ENCODE measurements around the gene CNP.
"Not testable (repeated sequence)": the region's sequence is repeated elsewhere in the genome, so short reads cannot be mapped to it uniquely, and the experiment has no call there.

Gene CNP

GRCh38 chr17:42017866-42018200, 51.2 kb downstream of the CNP start:
- H3K27me3 ChIP-seq (ENCODE audit: control insufficient read depth, insufficient read depth, low read length, poor library complexity, severe bottlenecking): no peaks in the 10 kb centered on the region
- 16 to 18% methylated on average over 11 of the region's 11 CpGs for WGBS, 2 experiments
- H3K27ac ChIP-seq (ENCODE audit: insufficient read depth, low read depth, low read length, poor library complexity, severe bottlenecking): peak overlapping the region; percentile 90
- H3K36me3 ChIP-seq (ENCODE audit: control insufficient read depth, insufficient read depth, low read length): peaks cover 1% of the 10 kb centered on the region
- no peaks in the 10 kb centered on the region for H3K9me3 ChIP-seq (ENCODE audit: control insufficient read depth, low read length)
- peak overlapping the region; percentile 100 for H3K4me3 ChIP-seq (ENCODE audit: insufficient read depth, low read depth, low read length)
- H3K4me1 ChIP-seq (ENCODE audit: control insufficient read depth, insufficient read depth, low read length): peaks cover 17% of the 10 kb centered on the region

DNA sequence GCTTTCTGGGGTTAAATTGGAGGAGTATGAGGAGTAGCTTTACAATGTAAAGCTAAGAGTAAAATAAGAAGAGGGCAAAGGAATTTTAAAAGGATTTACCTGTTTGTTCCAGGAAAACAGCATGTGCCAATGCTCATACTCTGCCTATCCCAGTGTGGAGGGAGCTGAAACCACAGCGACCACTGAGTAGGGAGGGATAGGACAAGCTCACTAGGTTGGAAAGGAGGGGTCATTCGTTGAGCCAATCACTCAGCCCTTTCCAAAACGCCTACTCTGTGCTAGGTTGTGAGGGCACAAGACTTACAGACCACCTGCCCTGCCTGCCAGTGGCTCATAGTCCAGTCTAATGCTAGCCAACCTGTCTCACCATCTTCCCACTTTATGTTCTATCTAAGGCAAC, 51.7 kb downstream of the CNP start:
- H3K27ac ChIP-seq (ENCODE audit: insufficient read depth, low read depth, low read length, poor library complexity, severe bottlenecking): no peak overlapping the region
- no peaks in the 10 kb centered on the region for H3K9me3 ChIP-seq (ENCODE audit: control insufficient read depth, low read length)
- H3K4me3 ChIP-seq (ENCODE audit: insufficient read depth, low read depth, low read length): peak overlapping the region; percentile 100
- H3K27me3 ChIP-seq (ENCODE audit: control insufficient read depth, insufficient read depth, low read length, poor library complexity, severe bottlenecking): no peaks in the 10 kb centered on the region
- WGBS, 2 experiments: 48 to 67% methylated on average over 3 of the region's 3 CpGs
- peaks cover 17% of the 10 kb centered on the region for H3K4me1 ChIP-seq (ENCODE audit: control insufficient read depth, insufficient read depth, low read length)
- H3K36me3 ChIP-seq (ENCODE audit: control insufficient read depth, insufficient read depth, low read length): peaks cover 6% of the 10 kb centered on the region

- Histone ChIP-seq H3K27ac (ENCODE audit: insufficient read depth, low read depth, low read length, poor library complexity, severe bottlenecking) (no peak overlapping the region), H3K27me3 (ENCODE audit: control insufficient read depth, insufficient read depth, low read length, poor library complexity, severe bottlenecking) (no peaks in the 10 kb centered on the region), H3K4me1 (ENCODE audit: control insufficient read depth, insufficient read depth, low read length) (peaks cover 17% of the 10 kb centered on the region), H3K4me3 (ENCODE audit: insufficient read depth, low read depth, low read length) (no peak overlapping the region), H3K9me3 (ENCODE audit: control insufficient read depth, low read length) (no peaks in the 10 kb centered on the region), H3K36me3 (ENCODE audit: control insufficient read depth, insufficient read depth, low read length) (peaks cover 13% of the 10 kb centered on the region)
- WGBS, 2 experiments: 89 to 97% methylated on average over 4 of the region's 4 CpGs
These were observed 52.4 kb downstream of the CNP start for GRCh38 chr17:42018988-42019387.

DNA sequence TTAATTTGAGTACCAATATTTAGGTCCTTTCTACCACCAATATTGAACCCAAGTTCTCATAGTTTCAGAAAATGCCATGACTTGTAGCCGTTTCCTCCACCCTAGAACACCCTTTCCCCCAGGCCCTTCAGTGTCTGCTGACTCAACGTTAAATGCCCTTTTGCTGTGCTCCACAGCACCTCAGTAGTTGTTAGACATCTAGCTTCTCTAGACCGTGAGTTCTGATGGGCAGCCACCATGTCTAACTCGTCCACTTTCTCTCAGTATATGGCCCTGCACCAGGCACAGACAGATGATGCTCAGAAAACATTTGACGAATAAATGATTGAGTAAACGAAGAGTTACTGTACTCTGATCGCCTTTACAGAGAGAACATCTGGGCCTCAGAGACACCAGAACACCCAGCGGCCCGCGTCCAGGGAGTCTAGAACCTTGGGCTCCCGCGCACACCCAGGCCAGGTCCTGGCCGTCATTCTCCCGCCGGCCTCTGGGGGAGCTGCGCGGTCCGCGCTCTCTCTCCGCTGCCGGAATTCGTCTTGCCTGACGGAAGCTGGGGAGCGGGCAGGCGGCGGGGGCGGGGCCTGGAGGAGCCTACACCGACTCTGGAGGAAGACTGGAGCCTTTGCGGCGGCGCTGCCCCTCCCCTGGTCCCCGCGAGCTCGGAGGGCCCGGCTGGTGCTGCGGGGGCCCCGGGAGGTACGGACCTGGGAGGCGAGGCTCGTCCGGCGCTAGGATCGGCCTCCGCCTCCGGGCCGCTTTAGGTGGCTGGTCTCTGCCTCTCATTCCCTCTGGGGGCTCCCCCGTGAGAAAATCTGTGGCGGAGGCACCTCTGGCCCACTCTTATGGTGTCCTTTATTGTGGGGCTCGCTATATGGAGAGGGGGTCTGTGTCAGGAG, 53.2 kb downstream of the CNP start, which contains the start of gene NKIRAS2:
Gene NKIRAS2, plus strand, starts transcription at position 582 of the 896 bp plus-strand sequence. CDS start 1,488 bp downstream, outside the sequence.
- Histone ChIP-seq H3K27me3 (ENCODE audit: control insufficient read depth, insufficient read depth, low read length, poor library complexity, severe bottlenecking) (no peaks in the 10 kb centered on the region), H3K4me3 (ENCODE audit: insufficient read depth, low read depth, low read length) (peak within 1 kb of the TSS; percentile 94), H3K9me3 (ENCODE audit: control insufficient read depth, low read length) (no peaks in the 10 kb centered on the region), H3K4me1 (ENCODE audit: control insufficient read depth, insufficient read depth, low read length) (peaks cover 17% of the 10 kb centered on the region), H3K27ac (ENCODE audit: insufficient read depth, low read depth, low read length, poor library complexity, severe bottlenecking) (peak within 1 kb of the TSS; percentile 11), H3K36me3 (ENCODE audit: control insufficient read depth, insufficient read depth, low read length) (peaks cover 13% of the 10 kb centered on the region)
- WGBS, 2 experiments: 10 to 11% methylated on average over 49 of the region's 49 CpGs

GRCh38 chr17:42020845-42021244, 54.2 kb downstream of the CNP start:
- WGBS, 2 experiments: 87 to 92% methylated on average over 8 of the region's 8 CpGs
- H3K27ac ChIP-seq (ENCODE audit: insufficient read depth, low read depth, low read length, poor library complexity, severe bottlenecking); H3K9me3 ChIP-seq (ENCODE audit: control insufficient read depth, low read length); H3K27me3 ChIP-seq (ENCODE audit: control insufficient read depth, insufficient read depth, low read length, poor library complexity, severe bottlenecking): not testable (repeated sequence)
- peaks cover 15% of the 10 kb centered on the region for H3K4me1 ChIP-seq (ENCODE audit: control insufficient read depth, insufficient read depth, low read length)
- peak overlapping the region; percentile 94 for H3K4me3 ChIP-seq (ENCODE audit: insufficient read depth, low read depth, low read length)
- peaks cover 13% of the 10 kb centered on the region for H3K36me3 ChIP-seq (ENCODE audit: control insufficient read depth, insufficient read depth, low read length)

GRCh38 chr17:42023524-42024349, 57.1 kb downstream of the CNP start:
- Histone ChIP-seq H3K4me3 (ENCODE audit: insufficient read depth, low read depth, low read length) (no peak overlapping the region), H3K9me3 (ENCODE audit: control insufficient read depth, low read length) (no peaks in the 10 kb centered on the region), H3K4me1 (ENCODE audit: control insufficient read depth, insufficient read depth, low read length) (peaks cover 35% of the 10 kb centered on the region), H3K27me3 (ENCODE audit: control insufficient read depth, insufficient read depth, low read length, poor library complexity, severe bottlenecking) (no peaks in the 10 kb centered on the region), H3K36me3 (ENCODE audit: control insufficient read depth, insufficient read depth, low read length) (peaks cover 13% of the 10 kb centered on the region), H3K27ac (ENCODE audit: insufficient read depth, low read depth, low read length, poor library complexity, severe bottlenecking) (no peak overlapping the region)
- 95 to 96% methylated on average over 15 of the region's 15 CpGs for WGBS, 2 experiments

DNA sequence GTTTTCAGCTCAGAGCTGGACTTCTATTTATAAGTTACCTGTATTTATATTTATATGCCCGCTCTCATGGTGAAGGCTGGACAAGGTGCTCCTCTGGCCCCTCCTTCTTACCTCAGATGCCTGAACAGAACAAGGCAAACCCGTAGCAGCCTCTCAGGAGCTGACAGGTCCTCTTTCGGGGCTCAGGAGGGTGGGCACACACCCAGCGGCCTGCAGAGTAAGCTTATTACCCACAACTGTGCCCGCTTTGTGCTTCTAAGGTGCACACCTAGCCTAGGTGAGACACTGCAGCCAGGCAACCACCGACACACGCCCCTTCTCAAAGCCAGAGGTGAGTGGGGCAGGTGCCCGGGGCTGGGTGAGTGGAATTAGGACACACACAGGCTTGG, 58.6 kb downstream of the CNP start:
- H3K27me3 ChIP-seq (ENCODE audit: control insufficient read depth, insufficient read depth, low read length, poor library complexity, severe bottlenecking): no peaks in the 10 kb centered on the region
- H3K9me3 ChIP-seq (ENCODE audit: control insufficient read depth, low read length): no peaks in the 10 kb centered on the region
- 77 to 79% methylated on average over 8 of the region's 8 CpGs for WGBS, 2 experiments
- H3K4me3 ChIP-seq (ENCODE audit: insufficient read depth, low read depth, low read length): no peak overlapping the region
- H3K27ac ChIP-seq (ENCODE audit: insufficient read depth, low read depth, low read length, poor library complexity, severe bottlenecking): no peak overlapping the region
- peaks cover 39% of the 10 kb centered on the region for H3K4me1 ChIP-seq (ENCODE audit: control insufficient read depth, insufficient read depth, low read length)
- H3K36me3 ChIP-seq (ENCODE audit: control insufficient read depth, insufficient read depth, low read length): peaks cover 13% of the 10 kb centered on the region

GRCh38 chr17:42025936-42026335, 59.3 kb downstream of the CNP start:
- H3K4me1 ChIP-seq (ENCODE audit: control insufficient read depth, insufficient read depth, low read length): peaks cover 37% of the 10 kb centered on the region
- H3K36me3 ChIP-seq (ENCODE audit: control insufficient read depth, insufficient read depth, low read length): peaks cover 13% of the 10 kb centered on the region
- H3K27me3 ChIP-seq (ENCODE audit: control insufficient read depth, insufficient read depth, low read length, poor library complexity, severe bottlenecking): no peaks in the 10 kb centered on the region
- no peak overlapping the region for H3K4me3 ChIP-seq (ENCODE audit: insufficient read depth, low read depth, low read length)
- 97 to 99% methylated on average over 3 of the region's 3 CpGs for WGBS, 2 experiments
- no peak overlapping the region for H3K27ac ChIP-seq (ENCODE audit: insufficient read depth, low read depth, low read length, poor library complexity, severe bottlenecking)
- H3K9me3 ChIP-seq (ENCODE audit: control insufficient read depth, low read length): no peaks in the 10 kb centered on the region

GRCh38 chr17:42026857-42027589, 60.4 kb downstream of the CNP start:
- Histone ChIP-seq H3K4me1 (ENCODE audit: control insufficient read depth, insufficient read depth, low read length) (peaks cover 35% of the 10 kb centered on the region), H3K36me3 (ENCODE audit: control insufficient read depth, insufficient read depth, low read length) (peaks cover 13% of the 10 kb centered on the region), H3K27ac (ENCODE audit: insufficient read depth, low read depth, low read length, poor library complexity, severe bottlenecking) (peak overlapping the region; percentile 52), H3K27me3 (ENCODE audit: control insufficient read depth, insufficient read depth, low read length, poor library complexity, severe bottlenecking) (no peaks in the 10 kb centered on the region), H3K4me3 (ENCODE audit: insufficient read depth, low read depth, low read length) (no peak overlapping the region), H3K9me3 (ENCODE audit: control insufficient read depth, low read length) (no peaks in the 10 kb centered on the region)
- 63 to 70% methylated on average over 15 to 17 of the region's 17 CpGs for WGBS, 2 experiments
